Left ventricle myocardium superior (tissue), 1 donor: ENCODE data around the gene COMP. TPM values are rescaled to one million over a fixed set of nuclear protein-coding genes. Genes with fewer than 3 reads are reported as not detected.
"Not testable (repeated sequence)": the region's sequence is repeated elsewhere in the genome, so short reads cannot be mapped to it uniquely, and the experiment has no call there.

ENCODE experiments used
- ATAC-seq: fragments of 200-7000 bp; cut with Tn5 transposase; one replicate; pipeline ENCODE4 v1.9.1; 2020; ENCODE audit warnings: mild to moderate bottlenecking, moderate library complexity
- DNase-seq: peaks from one replicate; pipeline ENCODE4 v3.0.0-alpha.2; 2020
- intact Hi-C: fragments of 100-400 bp; cut with micrococcal nuclease; formaldehyde crosslinking; loops from one replicate; pipeline ENCODE4 v1.11.0; 2022
- total RNA-seq: library from RNA; stranded (reverse); fragmentation: NEBNext Ultra II Directional; extraction: Animal tissue kit (Norgen Biotek cat#: 25700); gene quantifications from one replicate; pipeline ENCODE4 v1.2.1, GENCODE V29; 2021
- donor health status: DM: no; HTN: yes; CAD: no; lungs with severe emphysema.

Gene COMP
- total RNA-seq, 1 donor from 2014 or later = not detected

GRCh38 chr19:18737954-18738351, 53.2 kb downstream of the COMP start:
- no peak for DNase-seq
- no peak for ATAC-seq

GRCh38 chr19:18737337-18737953, 53.7 kb downstream of the COMP start:
- ATAC-seq (no peak), DNase-seq (no peak)
- intact Hi-C loops = no loop called here

More at GRCh38 chr19:18737954-18738351, 53.2 kb downstream of the COMP start:
- intact Hi-C loops = no loop called here

GRCh38 chr19:18736415-18737336, 54.4 kb downstream of the COMP start:
- intact Hi-C loops = no loop called here
- no peak for DNase-seq
- ATAC-seq = no peak

- ATAC-seq (no peak), DNase-seq (no peak)
- intact Hi-C loops = no loop called here
Observed at GRCh38 chr19:18735752-18736151, 55.4 kb downstream of the COMP start.

- ATAC-seq (no peak), DNase-seq (no peak)
- intact Hi-C loops = no loop called here
Observed at GRCh38 chr19:18735324-18735723, 55.8 kb downstream of the COMP start.

- intact Hi-C loops = not testable (repeated sequence)
Observed at GRCh38 chr19:18733762-18734332, 57.3 kb downstream of the COMP start.

GRCh38 chr19:18733196-18733647, 57.9 kb downstream of the COMP start:
- peak; percentile 73 for ATAC-seq
- intact Hi-C loops = no loop called here
- peak; percentile 74 for DNase-seq

More at GRCh38 chr19:18733762-18734332, 57.3 kb downstream of the COMP start:
- not testable (repeated sequence) for DNase-seq, ATAC-seq

Other genes starting within 250 kb of the COMP start
- 181 TPM for gene FKBP8, start 247.7 kb downstream of the COMP start, total RNA-seq
- gene KXD1, start 233.4 kb downstream of the COMP start, total RNA-seq = 43.9 TPM
- gene UBA52, start 219.4 kb downstream of the COMP start, total RNA-seq = 725 TPM
- gene REX1BD, start 202.5 kb downstream of the COMP start, total RNA-seq = 75.8 TPM
- gene CRLF1, start 184.5 kb downstream of the COMP start, total RNA-seq = 21.4 TPM
- 1.5 TPM for gene TMEM59L, start 178.4 kb downstream of the COMP start, total RNA-seq
- 5.8 TPM for gene KLHL26, start 154.3 kb downstream of the COMP start, total RNA-seq
- 10.3 TPM for gene CRTC1, start 107.6 kb downstream of the COMP start, total RNA-seq
- gene UPF1, start 40.7 kb upstream of the COMP start, total RNA-seq = 37.3 TPM
- 0.42 TPM for gene CERS1, start 104.9 kb upstream of the COMP start, total RNA-seq
- 140 TPM for gene COPE, start 128.1 kb upstream of the COMP start, total RNA-seq
- 22.2 TPM for gene DDX49, start 128.4 kb upstream of the COMP start, total RNA-seq
- gene HOMER3, start 149.9 kb upstream of the COMP start, total RNA-seq = 10.4 TPM
- 71.9 TPM for gene SUGP2, start 242.2 kb upstream of the COMP start, total RNA-seq
- gene ARMC6, start 242.3 kb upstream of the COMP start, total RNA-seq = 12.2 TPM